Measurements from ENCODE around the gene C1orf87. TPM values are rescaled to one million over a fixed set of nuclear protein-coding genes. Genes with fewer than 3 reads are reported as not detected.

The C1orf87 gene
- total RNA-seq, result not detected

- H3K9me3 Mint-ChIP-seq, result no peaks in the 10 kb centered on the region
- no peak within 1 kb of the TSS for H3K27ac Mint-ChIP-seq
- CTCF ChIA-PET, result no interaction called here
- H3K27me3 Mint-ChIP-seq, result peaks cover 41% of the 10 kb centered on the region
- POLR2A ChIA-PET, result no interaction called here
- no peak for DNase-seq
- H3K4me1 Mint-ChIP-seq, result no peaks in the 10 kb centered on the region
- H3K36me3 Mint-ChIP-seq (ENCODE audit: low read depth), result no peaks in the 10 kb centered on the region
- H3K4me3 Mint-ChIP-seq, result no peak within 1 kb of the TSS
Observed at GRCh38 chr1:60073605-60074278, at the start of gene C1orf87. Gene C1orf87 (minus strand): TSS chr1:60073770. CDS start chr1:60072643, 1,127 bp downstream.

- H3K27ac Mint-ChIP-seq, result no peak overlapping the region
- no peaks in the 10 kb centered on the region for H3K36me3 Mint-ChIP-seq (ENCODE audit: low read depth)
- no peak overlapping the region for H3K4me3 Mint-ChIP-seq
- no peaks in the 10 kb centered on the region for H3K9me3 Mint-ChIP-seq
- no peaks in the 10 kb centered on the region for H3K27me3 Mint-ChIP-seq
- no peak for DNase-seq
- POLR2A ChIA-PET, result no interaction called here
- H3K4me1 Mint-ChIP-seq, result no peaks in the 10 kb centered on the region
- CTCF ChIA-PET, result no interaction called here
Observed at GRCh38 chr1:60118085-60118484, 44.5 kb upstream of the C1orf87 start.

- Mint-ChIP-seq H3K4me3 (no peak overlapping the region), H3K36me3 (ENCODE audit: low read depth) (no peaks in the 10 kb centered on the region), H3K9me3 (no peaks in the 10 kb centered on the region), H3K27me3 (no peaks in the 10 kb centered on the region), H3K4me1 (no peaks in the 10 kb centered on the region), H3K27ac (no peak overlapping the region)
- DNase-seq, result no peak
- POLR2A ChIA-PET, result no interaction called here
- CTCF ChIA-PET, result no interaction called here
Observed at GRCh38 chr1:60114745-60115318, 41.3 kb upstream of the C1orf87 start.

GRCh38 chr1:60113596-60113995, 40.0 kb upstream of the C1orf87 start:
- H3K9me3 Mint-ChIP-seq, result no peaks in the 10 kb centered on the region
- H3K27ac Mint-ChIP-seq, result no peak overlapping the region
- no peak for DNase-seq
- H3K4me3 Mint-ChIP-seq, result no peak overlapping the region
- H3K36me3 Mint-ChIP-seq (ENCODE audit: low read depth), result no peaks in the 10 kb centered on the region
- CTCF ChIA-PET, result no interaction called here
- no peaks in the 10 kb centered on the region for H3K27me3 Mint-ChIP-seq
- POLR2A ChIA-PET, result no interaction called here
- no peaks in the 10 kb centered on the region for H3K4me1 Mint-ChIP-seq

- no peaks in the 10 kb centered on the region for H3K4me1 Mint-ChIP-seq
- H3K27ac Mint-ChIP-seq, result no peak overlapping the region
- H3K27me3 Mint-ChIP-seq, result no peaks in the 10 kb centered on the region
- no peaks in the 10 kb centered on the region for H3K9me3 Mint-ChIP-seq
- DNase-seq, result no peak
- POLR2A ChIA-PET, result no interaction called here
- no peak overlapping the region for H3K4me3 Mint-ChIP-seq
- no peaks in the 10 kb centered on the region for H3K36me3 Mint-ChIP-seq (ENCODE audit: low read depth)
- CTCF ChIA-PET, result no interaction called here
Observed at GRCh38 chr1:60113028-60113427, 39.5 kb upstream of the C1orf87 start.

GRCh38 chr1:60111716-60112115, 38.1 kb upstream of the C1orf87 start:
- no peaks in the 10 kb centered on the region for H3K36me3 Mint-ChIP-seq (ENCODE audit: low read depth)
- ChIA-PET CTCF (no interaction called here), POLR2A (no interaction called here)
- no peaks in the 10 kb centered on the region for H3K4me1 Mint-ChIP-seq
- no peaks in the 10 kb centered on the region for H3K27me3 Mint-ChIP-seq
- no peaks in the 10 kb centered on the region for H3K9me3 Mint-ChIP-seq
- H3K27ac Mint-ChIP-seq, result no peak overlapping the region
- H3K4me3 Mint-ChIP-seq, result no peak overlapping the region
- no peak for DNase-seq

- POLR2A ChIA-PET, result no interaction called here
- Mint-ChIP-seq H3K36me3 (ENCODE audit: low read depth) (no peaks in the 10 kb centered on the region), H3K27me3 (no peaks in the 10 kb centered on the region), H3K27ac (no peak overlapping the region), H3K9me3 (no peaks in the 10 kb centered on the region), H3K4me3 (no peak overlapping the region), H3K4me1 (no peaks in the 10 kb centered on the region)
- DNase-seq, result no peak
- CTCF ChIA-PET, result no interaction called here
Observed at GRCh38 chr1:60111118-60111517, 37.5 kb upstream of the C1orf87 start.

GRCh38 chr1:60108196-60108595, 34.6 kb upstream of the C1orf87 start:
- no peak overlapping the region for H3K27ac Mint-ChIP-seq
- POLR2A ChIA-PET, result no interaction called here
- H3K4me3 Mint-ChIP-seq, result no peak overlapping the region
- DNase-seq, result no peak
- no peaks in the 10 kb centered on the region for H3K4me1 Mint-ChIP-seq
- H3K36me3 Mint-ChIP-seq (ENCODE audit: low read depth), result no peaks in the 10 kb centered on the region
- no peaks in the 10 kb centered on the region for H3K9me3 Mint-ChIP-seq
- no peaks in the 10 kb centered on the region for H3K27me3 Mint-ChIP-seq
- CTCF ChIA-PET, result no interaction called here

- Mint-ChIP-seq H3K4me3 (no peak overlapping the region), H3K27me3 (no peaks in the 10 kb centered on the region), H3K36me3 (ENCODE audit: low read depth) (no peaks in the 10 kb centered on the region), H3K27ac (no peak overlapping the region), H3K9me3 (no peaks in the 10 kb centered on the region), H3K4me1 (no peaks in the 10 kb centered on the region)
- no peak for DNase-seq
- ChIA-PET POLR2A (no interaction called here), CTCF (no interaction called here)
Observed at GRCh38 chr1:60103186-60103585, 29.6 kb upstream of the C1orf87 start.

- no peaks in the 10 kb centered on the region for H3K27me3 Mint-ChIP-seq
- H3K27ac Mint-ChIP-seq, result no peak overlapping the region
- POLR2A ChIA-PET, result no interaction called here
- no peak overlapping the region for H3K4me3 Mint-ChIP-seq
- H3K9me3 Mint-ChIP-seq, result no peaks in the 10 kb centered on the region
- DNase-seq, result no peak
- CTCF ChIA-PET, result no interaction called here
- no peaks in the 10 kb centered on the region for H3K36me3 Mint-ChIP-seq (ENCODE audit: low read depth)
- H3K4me1 Mint-ChIP-seq, result no peaks in the 10 kb centered on the region
Observed at GRCh38 chr1:60102267-60103061, 28.9 kb upstream of the C1orf87 start.

- no peaks in the 10 kb centered on the region for H3K27me3 Mint-ChIP-seq
Observed at GRCh38 chr1:60101516-60101915, 27.9 kb upstream of the C1orf87 start.

GRCh38 chr1:60091195-60091715, 17.7 kb upstream of the C1orf87 start:
- Mint-ChIP-seq H3K4me3 (no peak overlapping the region), H3K36me3 (ENCODE audit: low read depth) (no peaks in the 10 kb centered on the region), H3K9me3 (no peaks in the 10 kb centered on the region), H3K27ac (no peak overlapping the region), H3K4me1 (no peaks in the 10 kb centered on the region), H3K27me3 (peaks cover 2% of the 10 kb centered on the region)
- ChIA-PET POLR2A (no interaction called here), CTCF (no interaction called here)
- DNase-seq, result no peak

More at GRCh38 chr1:60101516-60101915, 27.9 kb upstream of the C1orf87 start:
- no peaks in the 10 kb centered on the region for H3K4me1 Mint-ChIP-seq
- ChIA-PET CTCF (no interaction called here), POLR2A (no interaction called here)
- H3K27ac Mint-ChIP-seq, result no peak overlapping the region
- H3K4me3 Mint-ChIP-seq, result no peak overlapping the region
- H3K36me3 Mint-ChIP-seq (ENCODE audit: low read depth), result no peaks in the 10 kb centered on the region
- H3K9me3 Mint-ChIP-seq, result no peaks in the 10 kb centered on the region
- DNase-seq, result no peak

- Mint-ChIP-seq H3K4me3 (no peak overlapping the region), H3K36me3 (ENCODE audit: low read depth) (no peaks in the 10 kb centered on the region), H3K9me3 (no peaks in the 10 kb centered on the region), H3K4me1 (no peaks in the 10 kb centered on the region), H3K27ac (no peak overlapping the region), H3K27me3 (peaks cover 2% of the 10 kb centered on the region)
- ChIA-PET CTCF (interaction anchor here (1.1 kb wide), 1 partner anchor 20 kb away, joined by 3 read pairs; no protein-coding TSS in a partner anchor), POLR2A (no interaction called here)
- DNase-seq, result no peak
Observed at GRCh38 chr1:60090655-60091054, 17.1 kb upstream of the C1orf87 start.

Measured in activated CD4-positive, alpha-beta T cell treated with anti-CD3 and anti-CD28 coated beads, Interleukin-2, amount 10 ng/mL, durations not matched to agents 7 days and 5 days (primary cell).